Head of caudate nucleus (tissue), 42 donors: ENCODE measurements around the gene CA14.
"Not testable (repeated sequence)": the region's sequence is repeated elsewhere in the genome, so short reads cannot be mapped to it uniquely, and the experiment has no call there.

Source experiments
- DNase-seq, 42 donors: peaks; one replicate each; pipeline versions ENCODE4 v3.0.0 to v3.0.0-alpha.2; 2020 to 2021; ENCODE audit warnings: mixed read lengths in 7 of 42
- intact Hi-C: fragments of 100-400 bp; cut with DNase I; formaldehyde crosslinking; loops from one replicate; pipeline ENCODE4 v1.15.0; 2022

The CA14 gene

DNA sequence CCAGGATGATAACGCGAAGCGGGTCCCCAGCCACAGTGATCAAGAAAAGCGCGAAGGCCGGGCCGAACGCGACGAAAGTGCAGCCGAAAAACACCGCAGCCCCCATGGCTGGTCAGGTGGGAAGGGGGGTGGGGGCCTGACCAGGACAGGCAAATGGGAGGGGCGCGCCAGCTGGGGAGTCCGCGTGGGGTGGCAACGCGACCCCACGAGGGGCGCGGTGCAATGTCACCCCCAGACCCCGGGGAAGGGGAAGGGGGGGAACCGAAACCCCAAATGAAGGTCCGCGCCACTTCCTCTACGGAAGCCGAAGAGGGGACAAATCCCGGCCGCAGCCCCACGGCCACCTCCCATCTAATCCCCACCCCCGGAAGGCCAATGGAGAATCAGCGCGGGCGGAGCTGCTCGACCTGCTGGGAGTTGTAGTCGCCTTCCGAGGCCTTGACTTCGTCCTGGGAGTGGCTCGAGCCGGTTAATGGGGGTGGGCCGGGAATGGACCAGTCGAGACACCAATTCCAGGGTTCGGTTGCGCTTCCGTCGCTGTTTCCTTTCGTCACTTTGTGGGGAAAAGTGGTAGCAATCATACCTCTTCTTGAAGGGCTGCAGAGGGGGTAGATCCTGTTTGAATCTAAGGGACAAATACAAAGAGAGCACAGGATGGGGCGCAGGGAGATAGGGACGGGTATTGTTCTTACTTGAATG is 11.3 kb downstream of the CA14 start, which contains the start of gene APH1A:
APH1A (minus strand) TSS at position 312 of the 699 bp plus-strand sequence; CDS start at position 106, 206 bp downstream.
- peak; percentile 91 to 99 (median 98) for DNase-seq
- intact Hi-C loops = no loop called here

DNA sequence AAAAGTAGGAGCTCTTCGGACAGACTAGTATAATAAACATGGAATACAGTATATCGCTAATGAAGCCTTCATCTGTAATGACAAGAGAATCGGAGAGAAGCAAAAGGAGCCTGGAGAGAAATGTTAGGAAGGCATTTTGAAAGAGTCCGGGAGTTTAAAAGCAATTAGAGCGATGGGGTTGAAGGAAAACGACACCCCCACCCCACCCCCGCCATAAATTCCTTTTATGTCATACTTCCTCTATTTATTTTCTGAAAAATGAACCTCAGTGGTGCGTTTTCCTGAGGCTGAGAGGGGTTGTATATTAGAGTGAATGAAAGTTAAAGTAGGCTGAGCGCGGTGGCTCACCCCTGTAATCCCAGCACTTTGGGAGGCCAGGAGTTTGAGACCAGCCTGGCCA is 11.9 kb downstream of the CA14 start:
- intact Hi-C loops = no loop called here

DNA sequence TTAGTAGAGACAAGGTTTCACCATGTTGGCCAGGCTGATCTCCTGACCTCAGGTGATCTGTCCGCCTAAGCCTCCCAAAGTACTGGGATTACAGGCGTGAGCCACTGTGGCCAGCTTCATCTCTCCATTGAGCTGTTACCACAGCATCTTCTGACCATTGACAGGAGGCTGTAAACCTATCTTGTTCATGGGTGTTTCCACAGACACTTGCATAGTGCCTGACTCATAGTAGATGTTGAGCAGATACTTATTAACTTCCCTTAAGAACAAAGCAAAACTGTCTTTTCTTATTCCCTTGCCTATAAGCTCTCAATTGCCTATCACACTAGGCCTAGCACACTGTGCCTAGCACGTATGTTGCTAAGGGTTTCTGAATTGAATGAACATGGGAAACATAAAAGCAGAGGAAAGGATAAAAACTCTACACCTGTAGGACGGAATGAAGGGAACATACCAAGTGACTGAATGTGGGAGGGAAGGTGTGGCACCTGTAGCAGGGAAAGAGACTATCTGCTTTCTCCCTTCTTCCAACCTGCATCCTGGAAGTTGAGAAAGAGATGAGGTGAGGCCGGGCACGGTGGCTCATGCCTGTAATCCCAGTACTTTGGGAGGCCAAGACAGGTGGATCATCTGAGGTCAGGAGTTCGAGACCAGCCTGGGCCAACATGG is 13.9 kb downstream of the CA14 start:
- intact Hi-C loops = no loop called here
- DNase-seq = no peak

More for the DNA sequence above, 11.9 kb downstream of the CA14 start:
- no peak for DNase-seq

DNA sequence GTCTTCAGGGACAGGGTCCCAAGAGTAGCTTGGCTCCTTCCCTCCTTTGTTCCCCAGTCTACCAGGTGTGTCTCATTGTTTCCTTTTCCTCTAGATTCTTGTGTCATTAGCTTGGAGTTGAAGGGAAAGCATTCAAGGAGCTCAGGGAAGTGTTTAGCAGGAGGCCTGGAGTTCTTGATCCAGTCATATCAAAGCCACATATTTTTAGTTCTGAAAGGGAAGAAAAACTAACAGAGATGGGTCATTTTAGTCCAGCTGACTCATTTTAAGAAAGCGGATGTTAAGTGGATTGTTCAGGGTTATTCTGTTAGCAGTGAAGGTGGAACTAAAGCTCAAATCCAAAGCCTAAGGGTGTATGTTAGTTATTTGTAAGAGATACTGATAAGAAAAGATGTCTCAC is 15.7 kb downstream of the CA14 start:
- intact Hi-C loops = no loop called here
- DNase-seq = no peak

DNA sequence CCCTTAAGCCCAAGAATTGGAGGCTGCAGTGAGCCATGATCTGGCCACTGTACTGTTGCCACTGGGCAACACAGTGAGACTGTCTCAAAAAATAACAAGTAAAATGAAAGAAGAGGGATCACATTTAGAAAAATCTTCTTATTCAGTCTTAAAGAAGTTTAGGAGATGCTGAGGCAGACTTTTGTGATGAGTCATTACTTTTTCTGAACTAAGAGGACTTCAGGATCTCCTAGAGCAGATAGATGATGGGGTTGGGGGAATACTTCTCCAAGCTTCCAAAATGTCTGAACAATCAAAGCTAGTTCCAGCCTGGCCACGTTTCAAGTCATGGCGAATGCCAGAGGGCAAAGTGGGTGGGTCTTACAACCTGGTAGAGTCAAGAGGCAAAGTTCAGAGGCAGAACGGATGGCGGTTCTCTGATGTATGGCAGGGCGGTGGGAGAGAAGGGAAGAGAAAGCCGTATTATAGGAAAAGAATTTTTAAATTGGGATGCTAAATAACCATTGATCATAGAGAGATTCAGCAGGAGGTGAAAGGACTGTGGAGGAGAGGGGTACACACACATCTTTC is 22.6 kb downstream of the CA14 start:
- intact Hi-C loops = no loop called here
- no peak for DNase-seq

DNA sequence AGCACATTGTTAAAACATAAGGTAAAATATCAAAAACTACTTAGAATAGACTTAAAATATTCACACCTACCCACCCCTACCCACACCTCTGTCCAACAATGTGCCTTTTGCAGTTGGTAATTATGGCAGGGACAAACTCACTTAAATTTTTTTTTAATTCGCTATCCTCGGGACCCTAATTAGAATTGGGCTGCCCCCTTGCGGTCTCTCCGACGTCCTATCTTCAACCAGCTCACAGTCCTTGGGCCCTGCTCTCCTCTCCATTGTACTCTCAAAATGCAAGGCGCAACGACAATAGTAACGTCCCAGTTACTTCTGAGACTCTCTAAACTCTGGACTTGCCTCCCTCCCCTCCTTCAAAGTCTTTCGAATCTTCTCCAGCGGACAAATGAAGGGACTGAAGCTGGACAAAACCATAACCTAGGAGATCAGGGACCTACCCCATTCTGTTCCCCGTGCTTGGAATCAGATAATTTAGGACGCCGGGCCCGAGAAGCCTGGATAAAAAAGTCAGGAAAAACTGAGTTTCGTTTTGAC is 23.7 kb downstream of the CA14 start:
- peak; percentile 44 to 93 (median 80) for DNase-seq
- intact Hi-C loops = no loop called here

DNA sequence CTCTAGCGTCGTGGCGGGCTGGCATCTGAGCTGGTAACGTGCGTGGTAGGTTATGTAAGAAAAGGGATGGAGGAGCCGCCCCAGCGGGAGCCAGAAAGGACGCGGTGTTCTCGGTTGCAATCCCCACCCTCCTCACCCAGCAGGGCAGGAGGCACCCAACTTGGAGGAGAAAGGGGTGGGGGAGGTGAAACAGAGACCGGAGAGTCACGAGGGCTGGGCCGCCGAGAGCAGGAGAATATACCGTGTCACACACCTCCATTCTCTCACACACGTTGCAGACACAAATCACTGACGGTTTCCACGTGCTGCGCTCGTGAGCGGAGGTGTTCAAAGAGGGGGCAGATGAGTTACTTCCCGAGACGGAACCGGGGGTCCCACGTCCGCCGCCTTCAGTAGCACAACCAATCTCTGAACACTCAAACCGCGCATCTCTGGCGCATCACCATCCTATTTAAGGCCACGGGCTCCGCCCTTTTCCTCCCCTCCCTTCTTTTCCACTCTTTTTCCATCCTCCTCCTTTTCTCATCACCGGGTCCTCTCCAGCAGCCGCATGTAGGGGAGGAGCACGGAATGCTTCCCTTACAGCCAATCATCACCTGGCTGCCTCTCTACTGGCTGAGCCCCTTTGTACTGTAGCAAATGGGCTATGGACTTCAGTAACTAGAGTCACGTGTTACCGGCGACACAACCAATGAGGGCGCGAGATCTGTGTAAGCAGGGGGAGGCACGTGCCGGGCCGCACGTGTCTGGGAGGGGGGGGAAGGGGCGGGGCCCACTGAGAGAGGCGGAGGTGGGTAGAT is 24.4 kb downstream of the CA14 start, which contains the start of gene CIART:
CIART (plus strand) TSS at position 797 of the 800 bp plus-strand sequence. CDS start 714 bp downstream, outside the sequence.
- DNase-seq = peak; percentile 85 to 99 (median 94)
- intact Hi-C loops = no loop called here

DNA sequence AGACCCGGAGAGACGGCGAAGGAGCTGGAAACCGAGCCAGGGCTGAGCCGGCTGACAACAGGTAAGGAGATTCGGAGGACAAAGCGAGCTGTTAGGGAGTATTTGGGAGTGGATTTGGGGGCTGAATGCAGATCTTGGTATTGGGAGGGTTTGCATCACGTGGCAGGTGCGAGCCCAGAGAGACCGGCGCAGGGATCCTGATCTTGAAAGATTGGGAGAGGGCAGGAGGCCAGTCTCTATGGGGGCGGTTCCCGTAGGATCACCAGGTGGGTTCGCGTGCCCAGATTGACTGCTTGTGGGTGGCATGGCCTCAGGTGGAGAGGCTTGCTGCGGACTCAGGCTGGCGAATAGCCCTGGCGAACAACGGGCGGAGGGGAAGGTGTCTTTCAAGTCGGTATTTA is 25.0 kb downstream of the CA14 start:
- peak in 1 of 42 donors; percentile 14 for DNase-seq
- intact Hi-C loops = no loop called here

DNA sequence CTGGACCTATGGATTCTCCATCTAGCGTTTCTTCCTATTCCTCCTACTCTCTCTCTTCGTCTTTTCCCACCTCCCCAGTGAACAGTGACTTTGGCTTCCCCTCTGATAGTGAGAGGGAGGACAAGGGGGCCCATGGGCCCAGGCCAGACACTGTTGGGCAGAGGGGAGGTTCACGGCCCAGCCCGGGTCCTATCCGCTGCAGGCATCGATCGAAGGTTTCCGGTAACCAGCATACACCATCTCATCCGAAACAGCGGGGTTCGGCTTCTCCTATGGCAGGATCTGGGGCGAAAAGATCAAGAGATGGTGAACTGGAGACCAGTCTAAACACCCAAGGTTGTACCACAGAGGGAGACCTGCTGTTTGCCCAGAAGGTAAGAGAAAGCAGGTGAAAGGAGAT is 25.7 kb downstream of the CA14 start:
- DNase-seq = peak in 1 of 42 donors; percentile 11
- intact Hi-C loops = no loop called here

DNA sequence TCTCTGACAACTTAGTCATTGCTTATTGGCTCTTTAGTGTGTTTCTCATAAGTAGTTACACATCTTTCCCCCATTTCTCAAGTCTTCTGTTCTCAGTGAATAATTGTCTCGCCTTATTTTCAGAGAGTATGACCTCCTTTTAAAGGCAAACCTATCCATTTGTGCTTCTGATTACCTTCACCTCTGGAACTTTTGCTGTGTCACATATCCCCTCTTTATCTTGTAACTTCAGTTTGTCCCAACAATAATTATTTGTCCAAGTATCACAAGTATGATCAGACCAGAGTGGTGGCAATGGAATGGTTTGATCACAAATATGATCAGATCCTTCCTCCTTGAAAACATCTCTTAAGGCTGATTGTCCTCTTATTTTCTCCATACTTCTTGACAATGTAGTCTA is 30.8 kb downstream of the CA14 start:
- intact Hi-C loops = no loop called here
- no peak for DNase-seq

DNA sequence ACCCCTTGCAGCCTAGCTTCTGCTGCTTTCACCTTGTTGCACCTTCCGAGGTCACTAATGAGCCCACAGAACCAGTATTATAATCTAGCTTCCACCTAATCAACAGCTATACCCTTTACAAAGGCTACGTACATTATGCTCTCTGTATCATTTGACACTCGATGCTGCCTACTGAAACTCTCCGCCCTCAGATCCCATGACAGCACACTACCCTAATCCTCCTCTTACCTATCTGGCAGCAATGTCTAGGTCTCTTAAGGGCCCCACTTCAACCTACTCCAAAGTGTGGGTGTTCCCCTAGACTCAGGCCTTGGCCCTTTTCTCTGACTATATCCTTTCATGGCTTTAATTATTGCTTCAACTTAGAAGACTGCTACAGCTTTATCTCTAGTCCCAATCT is 31.2 kb downstream of the CA14 start:
- DNase-seq = peak in 26 of 42 donors; percentile 10 to 74 (median 42)
- intact Hi-C loops = no loop called here

DNA sequence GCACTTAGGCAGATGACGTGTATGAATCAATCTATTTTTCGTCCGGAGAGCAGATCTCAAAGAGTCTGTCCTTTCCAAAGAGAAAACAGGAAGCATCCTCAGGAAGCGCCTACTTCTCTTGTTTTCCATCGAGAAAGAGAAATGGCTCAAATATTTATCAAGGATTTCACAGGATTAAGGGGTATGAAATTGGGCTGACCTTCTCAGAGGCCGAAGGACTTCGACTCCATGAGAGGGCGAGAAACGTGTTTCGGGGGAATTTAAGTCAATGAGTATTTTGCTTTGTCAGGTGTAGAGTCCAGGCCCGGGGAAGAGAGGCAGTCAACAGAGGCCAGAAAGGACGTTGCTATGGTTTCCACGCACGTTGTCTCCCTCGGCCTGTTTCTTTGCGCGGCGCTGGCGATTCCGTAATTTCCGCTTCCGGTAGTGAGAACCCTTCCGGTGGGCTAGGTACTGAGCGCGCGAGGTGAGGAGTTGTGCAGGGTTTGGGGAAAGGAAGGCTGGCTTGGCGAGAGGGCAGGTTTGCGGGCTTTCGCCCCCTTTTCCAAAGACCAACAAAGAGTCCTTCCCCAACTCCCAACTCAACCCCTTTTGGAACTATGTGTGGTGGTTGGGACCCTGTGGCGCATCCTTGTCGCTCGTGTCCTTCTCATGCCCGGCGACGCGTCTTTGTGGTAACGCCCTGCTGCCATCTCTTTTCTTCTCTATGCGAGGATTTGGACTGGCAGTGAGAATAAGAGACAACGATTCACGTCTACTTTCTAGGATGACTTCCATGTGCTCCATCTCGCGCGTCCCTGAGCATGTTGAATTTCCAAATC is 36.1 kb downstream of the CA14 start, which contains the start of gene MRPS21:
MRPS21 (plus strand) TSS at position 429 of the 821 bp plus-strand sequence. CDS start 506 bp downstream, outside the sequence.
- DNase-seq = peak; percentile 85 to 96 (median 91)
- intact Hi-C loops = no loop called here

DNA sequence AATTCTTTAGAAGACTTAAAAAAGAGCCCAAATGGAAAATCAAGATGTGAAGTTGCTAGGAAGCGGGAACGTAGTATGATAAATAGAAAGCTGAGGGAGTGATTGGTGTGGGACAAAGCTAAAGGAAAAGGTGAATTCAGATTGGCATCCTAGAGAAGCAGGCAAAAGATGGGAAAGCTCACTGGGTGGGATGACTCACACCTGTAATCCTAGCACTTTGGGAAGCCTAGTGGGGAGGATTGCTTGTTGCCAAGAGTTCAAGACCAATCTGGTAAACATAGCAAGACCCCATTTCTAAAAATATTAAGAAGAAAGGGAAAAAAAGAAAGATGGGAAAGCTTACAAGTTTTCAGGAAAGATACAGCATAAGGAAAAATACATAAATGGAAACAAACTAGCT is 37.9 kb downstream of the CA14 start:
- intact Hi-C loops = no loop called here

DNA sequence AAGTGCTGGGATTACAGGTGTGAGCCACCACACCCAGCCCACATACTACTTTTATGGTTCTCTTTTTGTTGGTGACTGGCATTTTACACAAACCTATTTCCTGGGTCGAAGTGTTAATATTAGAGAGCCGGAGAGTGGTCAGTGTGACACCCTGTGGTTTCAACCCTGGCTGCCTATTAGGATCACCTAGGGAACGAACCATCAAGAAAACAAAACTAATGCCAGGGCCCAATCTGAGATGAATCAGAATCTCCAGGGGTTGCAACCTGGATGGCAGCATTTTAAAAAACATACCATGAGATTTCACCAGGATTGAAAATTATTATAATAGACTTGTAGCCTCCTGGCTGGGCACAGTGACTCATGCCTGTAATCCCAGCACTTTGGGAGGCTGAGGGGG is 42.1 kb downstream of the CA14 start:
- intact Hi-C loops = no loop called here
- DNase-seq = no peak

More for the DNA sequence above, 37.9 kb downstream of the CA14 start:
- DNase-seq = no peak

DNA sequence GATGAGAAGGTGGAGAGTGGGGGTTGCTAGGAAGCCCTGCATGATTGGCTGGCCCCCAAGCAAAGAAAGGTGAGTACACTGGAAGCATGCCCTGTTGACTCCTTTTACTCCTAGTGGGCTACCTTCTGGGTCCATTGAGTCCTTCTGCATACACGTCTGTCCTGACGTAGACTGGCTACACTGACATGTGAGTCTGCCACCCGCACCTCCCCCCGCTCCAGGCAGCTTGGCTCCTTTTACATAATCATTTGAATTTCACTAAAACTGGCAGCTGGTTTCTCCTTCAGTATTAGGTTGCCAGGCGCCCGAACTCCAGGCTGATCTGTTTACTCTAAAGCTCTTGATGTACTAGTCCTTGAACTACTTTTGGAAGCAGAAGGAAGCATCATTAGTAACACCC is 44.8 kb downstream of the CA14 start:
- peak; percentile 52 to 92 (median 78) for DNase-seq
- intact Hi-C loops = no loop called here

DNA sequence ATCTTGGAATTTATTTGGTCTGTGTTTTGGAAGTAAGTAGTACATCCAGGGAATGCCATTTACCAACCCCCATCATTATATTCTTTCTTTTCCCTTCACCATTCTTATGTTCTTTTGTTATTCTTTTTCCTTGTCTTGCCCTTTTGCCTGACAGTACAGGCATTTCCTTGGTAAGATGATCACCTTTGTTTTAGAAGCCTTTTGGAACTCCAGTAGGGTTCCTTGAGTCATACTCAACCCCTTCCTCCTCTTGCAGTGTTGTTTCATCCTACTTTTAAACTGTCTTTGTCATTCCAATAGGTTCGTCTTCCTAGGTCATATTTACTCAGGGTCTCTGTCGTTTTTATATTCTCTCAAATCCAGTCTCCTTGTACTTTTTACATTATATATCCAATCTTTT is 45.3 kb downstream of the CA14 start:
- no peak for DNase-seq
- intact Hi-C loops = no loop called here

DNA sequence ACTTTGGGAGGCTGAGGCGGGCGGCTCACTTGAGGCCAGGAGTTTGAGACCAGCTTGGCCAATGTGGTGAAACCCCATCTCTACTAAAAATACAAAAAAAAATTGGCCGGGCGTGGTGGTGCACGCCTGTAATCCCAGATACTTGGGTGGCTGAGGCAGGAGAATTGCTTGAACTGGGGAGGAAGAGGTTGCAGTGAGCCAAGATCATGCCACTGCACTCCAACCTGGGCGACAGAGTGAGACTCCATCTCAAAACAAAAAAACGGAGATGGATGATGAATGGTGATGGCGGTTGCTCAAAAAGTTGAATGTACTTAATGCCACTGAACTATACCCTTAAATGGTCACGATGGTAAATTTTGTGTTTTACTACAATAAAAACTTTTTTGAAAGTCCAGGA is 51.0 kb downstream of the CA14 start:
- DNase-seq = peak in 1 of 42 donors; percentile 1
- intact Hi-C loops = not testable (repeated sequence)
